AG04450 (cell line): ENCODE data around the gene TCN2. TPM values are rescaled to one million over a fixed set of nuclear protein-coding genes. Genes with fewer than 3 reads are reported as not detected.
"Not testable (repeated sequence)": the region's sequence is repeated elsewhere in the genome, so short reads cannot be mapped to it uniquely, and the experiment has no call there.

Experiments
- CTCF ChIA-PET: fragments of 300-600, 350-600 bp; formaldehyde crosslinking; extraction: SDS; loops from one replicate; lab custom pipeline; 2022; ENCODE audit warnings: antibody characterized with exemption, inconsistent platforms; lab: Charles Lee
- POLR2A ChIA-PET: fragments of 350-600 bp; formaldehyde crosslinking; extraction: SDS; loops from one replicate; lab custom pipeline; 2021; ENCODE audit warnings: antibody characterized with exemption, inconsistent platforms; lab: Yijun Ruan, JAX
- DNase-seq: peaks from one replicate; pipeline ENCODE4 v3.0.0-alpha.2; 2011; ENCODE audit warnings: low read depth, low spot score
- H3K27ac ChIP-seq: one replicate; pipeline ENCODE4 v1.5.1; 2012; ENCODE audit warnings: low read depth, low read length, control low read depth
- H3K27me3 ChIP-seq: one replicate; pipeline ENCODE4 v1.6.0; 2012; ENCODE audit warnings: low read length; ENCODE audit not compliant: control insufficient read depth, insufficient read depth
- H3K4me3 ChIP-seq: 2 replicates; pipeline ENCODE4 v1.5.1; 2011; ENCODE audit warnings: mild to moderate bottlenecking, low read depth, low read length, control low read depth
- H3K9me3 ChIP-seq: 2 replicates; pipeline ENCODE4 v1.5.1; 2012; ENCODE audit warnings: low read length; ENCODE audit not compliant: control insufficient read depth, insufficient read depth
- CTCF ChIP-seq: IDR thresholded peaks from 2 replicates; pipeline ENCODE4 v1.5.1; 2011; ENCODE audit warnings: low read depth, low read length, control low read depth, inconsistent platforms
- polyA plus RNA-seq: library from polyadenylated mRNA; depleted of rRNA; stranded (reverse); fragments of >200 nt; gene quantifications from 2 replicates; pipeline ENCODE4 v1.2.3, GENCODE V29; 2011

TCN2 gene
- polyA plus RNA-seq, 1 experiment: 6.6 TPM

- no peaks in the 10 kb centered on the region; the same call in 1 of the 2 replicates for H3K9me3 ChIP-seq
- CTCF ChIA-PET: no interaction called here
- no peak for DNase-seq
- no peak overlapping the region for H3K4me3 ChIP-seq
- no peak for TF ChIP-seq CTCF
- H3K27me3 ChIP-seq: no peaks in the 10 kb centered on the region
- POLR2A ChIA-PET: interaction anchor here (0.6 kb wide), 1 partner anchor 494 kb away, joined by 3 read pairs; no protein-coding TSS in a partner anchor
- no peak overlapping the region for H3K27ac ChIP-seq
These were observed 20.6 kb upstream of the TCN2 start for GRCh38 chr22:30586414-30586813.

- POLR2A ChIA-PET: interaction anchor here (1.0 kb wide), 1 partner anchor 16 kb away, joined by 5 read pairs; the partner anchor contains the start of gene GAL3ST1
- Histone ChIP-seq H3K4me3 (peak overlapping the region; percentile 87), H3K9me3 (no peaks in the 10 kb centered on the region), H3K27me3 (peaks cover 3% of the 10 kb centered on the region), H3K27ac (peak overlapping the region; percentile 23)
- CTCF ChIA-PET: interaction anchor here (1.0 to 1.3 kb wide), 2 partner anchors 43 kb away, joined by 3 to 4 read pairs; no protein-coding TSS in a partner anchor
- no peak for TF ChIP-seq CTCF
- no peak for DNase-seq
These were observed 15.8 kb upstream of the TCN2 start for GRCh38 chr22:30591191-30591587.

GRCh38 chr22:30591588-30592359 lies 15.2 kb upstream of the TCN2 start, which contains the start of gene PES1:
Gene PES1, minus strand, starts transcription at chr22:30591910. Its CDS starts 77 bp downstream, at chr22:30591833.
- peaks cover 3% of the 10 kb centered on the region for H3K27me3 ChIP-seq
- H3K9me3 ChIP-seq: no peaks in the 10 kb centered on the region; the same call in 1 of the 2 replicates
- CTCF ChIA-PET: interaction anchor here (0.9 to 1.0 kb wide), 2 partner anchors 14 to 43 kb away, joined by 3 to 4 read pairs; no protein-coding TSS in a partner anchor

GRCh38 chr22:30592360-30592713 lies 14.6 kb upstream of the TCN2 start:
- not testable (repeated sequence) for H3K27me3 ChIP-seq
- CTCF ChIA-PET: interaction anchor here (0.9 to 1.0 kb wide), 2 partner anchors 14 to 42 kb away, joined by 3 to 4 read pairs; no protein-coding TSS in a partner anchor

More at GRCh38 chr22:30591588-30592359, 15.2 kb upstream of the TCN2 start, which contains the start of gene PES1:
- Histone ChIP-seq H3K4me3 (peak within 1 kb of the TSS; percentile 87), H3K27ac (peak within 1 kb of the TSS; percentile 23)
- TF ChIP-seq CTCF: no peak
- POLR2A ChIA-PET: interaction anchor here (1.0 kb wide), 1 partner anchor 17 kb away, joined by 5 read pairs; the partner anchor contains the start of gene GAL3ST1
- peak; percentile 98 for DNase-seq

GRCh38 chr22:30596199-30596598 lies 10.8 kb upstream of the TCN2 start:
- no peak for TF ChIP-seq CTCF
- ChIA-PET POLR2A (no interaction called here), CTCF (interaction anchor here (0.6 kb wide), 1 partner anchor 10 kb away, joined by 3 read pairs; no protein-coding TSS in a partner anchor)
- DNase-seq: no peak
- Histone ChIP-seq H3K27me3 (peaks cover 7% of the 10 kb centered on the region), H3K4me3 (no peak overlapping the region), H3K27ac (no peak overlapping the region), H3K9me3 (no peaks in the 10 kb centered on the region; the same call in 1 of the 2 replicates)

More at GRCh38 chr22:30592360-30592713, 14.6 kb upstream of the TCN2 start:
- DNase-seq, H3K27ac ChIP-seq, H3K9me3 ChIP-seq: not testable (repeated sequence)
- H3K4me3 ChIP-seq: peak overlapping the region; percentile 44
- POLR2A ChIA-PET: interaction anchor here (1.0 kb wide), 1 partner anchor 17 kb away, joined by 5 read pairs; the partner anchor contains the start of gene GAL3ST1
